Gastrocnemius medialis (tissue), 4 donors: ENCODE results near the gene SPACA4. TPM values are rescaled to one million over a fixed set of nuclear protein-coding genes. Genes with fewer than 3 reads are reported as not detected.

Source experiments
- ATAC-seq, 2 donors: fragments of 150-250 bp; one replicate each; pipeline ENCODE4 v1.9.1; 2016
- DNase-seq, 2 donors: peaks; one replicate each; pipeline ENCODE4 v3.0.0-alpha.2; 2019
- H3K27ac ChIP-seq, 4 donors: fragments of 200-600 bp; sonication (generic); 1 replicate in 1 of 4; 2 replicates in 3 of 4; pipeline ENCODE4 v1.5.1; 2016 to 2018; ENCODE audit warnings: mild to moderate bottlenecking in 2 of 4, moderate library complexity in 1 of 4
- H3K27me3 ChIP-seq, 3 donors: fragments of 200-600 bp; sonication (generic) in 2 of 3; 1 replicate in 1 of 3; 2 replicates in 2 of 3; pipeline versions ENCODE4 v1.5.1 to v1.6.0; 2016 to 2019; ENCODE audit warnings: mild to moderate bottlenecking in 1 of 3, moderate library complexity in 1 of 3
- H3K36me3 ChIP-seq, 2 donors: fragments of 200-600 bp; sonication (generic) in 1 of 2; one replicate each; pipeline ENCODE4 v1.5.1; 2017 to 2018
- H3K4me1 ChIP-seq, 2 donors: fragments of 200-600 bp; sonication (generic) in 1 of 2; one replicate each; pipeline ENCODE4 v1.5.1; 2016 to 2017; ENCODE audit warnings: mild to moderate bottlenecking in 2 of 2
- H3K4me3 ChIP-seq, 4 donors: fragments of 200-600 bp; sonication (generic) in 3 of 4; 1 replicate in 1 of 4; 2 replicates in 3 of 4; pipeline ENCODE4 v1.5.1; 2016 to 2019; ENCODE audit warnings: mild to moderate bottlenecking in 2 of 4
- H3K9me3 ChIP-seq, 3 donors: fragments of 200-600 bp; sonication (generic) in 2 of 3; 1 replicate in 1 of 3; 2 replicates in 2 of 3; pipeline ENCODE4 v1.5.1; 2016 to 2019
- CTCF ChIP-seq, 5 experiments: fragments of 450-650 bp in 3 of 5; fragments of 200-600 bp in 2 of 5; sonication (generic) in 2 of 5; IDR thresholded peaks in 4 of 5; conservative IDR thresholded peaks in 1 of 5; 1 replicate in 4 of 5; 2 replicates in 1 of 5; pipeline ENCODE4 v1.5.1; 2016 to 2019; ENCODE audit warnings: antibody characterized with exemption in 5 of 5, mild to moderate bottlenecking in 3 of 5, moderate library complexity in 3 of 5
- POLR2A ChIP-seq, 2 donors: fragments of 450-650 bp; IDR thresholded peaks; one replicate each; pipeline ENCODE4 v1.6.1; 2017; ENCODE audit warnings: antibody characterized with exemption in 2 of 2, mild to moderate bottlenecking in 2 of 2, moderate library complexity in 2 of 2
- in situ Hi-C, 4 donors: fragments of 200-750 bp; cut with MboI; loops; one replicate each; pipeline versions ENCODE4 v1.15.0 to v1.8.0; 2017; ENCODE audit warnings: low sequenced_read_pairs in 4 of 4
- intact Hi-C: fragments of 100-400 bp; cut with DNase I; formaldehyde crosslinking; loops from one replicate; pipeline ENCODE4 v1.15.1; 2023; ENCODE audit warnings: low total_unique reads
- total RNA-seq, 4 donors: library from RNA; depleted of rRNA; stranded (reverse); fragments of >200 nt; gene quantifications; one replicate each; pipeline versions ENCODE4 v1.1.0 to v1.2.3, GENCODE V29; 2016

Gene SPACA4
- total RNA-seq, 4 donors from 2014 or later = not detected

GRCh38 chr19:48624791-48625723 is 18.5 kb downstream of the SPACA4 start:
- no peaks in the 10 kb centered on the region for H3K27me3 ChIP-seq
- in situ Hi-C loops = loop anchor here in 1 of 4 donors (25.0 kb wide), 1 partner anchor 112 kb away; the partner anchor contains the start of genes IZUMO1 and RASIP1
- no peak for TF ChIP-seq CTCF (IDR thresholded peaks at IDR 0.05 in 4 of 5, conservative IDR thresholded peaks at IDR 0.05 in 1 of 5)
- no peak for TF ChIP-seq POLR2A (IDR thresholded peaks at IDR 0.05)
- H3K9me3 ChIP-seq = no peaks in the 10 kb centered on the region
- peak overlapping the region; percentile 55 to 75 (median 72) for H3K4me3 ChIP-seq
- peaks cover 0 to 4% of the 10 kb centered on the region in 2 donors for H3K36me3 ChIP-seq
- no peak for DNase-seq
- no peak for ATAC-seq
- peak overlapping the region; percentile 90 to 99 (median 94) for H3K27ac ChIP-seq
- intact Hi-C loops = no loop called here
- peaks cover 19 to 29% of the 10 kb centered on the region in 2 donors for H3K4me1 ChIP-seq

DNA sequence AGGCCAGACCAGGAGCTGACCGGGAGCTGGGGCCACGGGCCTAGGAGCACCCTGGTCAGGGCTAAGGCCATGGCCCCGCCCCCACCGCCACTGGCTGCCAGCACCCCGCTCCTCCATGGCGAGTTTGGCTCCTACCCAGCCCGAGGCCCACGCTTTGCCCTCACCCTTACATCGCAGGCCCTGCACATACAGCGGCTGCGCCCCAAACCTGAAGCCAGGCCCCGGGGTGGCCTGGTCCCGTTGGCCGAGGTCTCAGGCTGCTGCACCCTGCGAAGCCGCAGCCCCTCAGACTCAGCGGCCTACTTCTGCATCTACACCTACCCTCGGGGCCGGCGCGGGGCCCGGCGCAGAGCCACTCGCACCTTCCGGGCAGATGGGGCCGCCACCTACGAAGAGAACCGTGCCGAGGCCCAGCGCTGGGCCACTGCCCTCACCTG is 19.4 kb downstream of the SPACA4 start:
- no peak for TF ChIP-seq POLR2A (IDR thresholded peaks at IDR 0.05)
- no peak for TF ChIP-seq CTCF (IDR thresholded peaks at IDR 0.05 in 4 of 5, conservative IDR thresholded peaks at IDR 0.05 in 1 of 5)
- intact Hi-C loops = no loop called here
- peaks cover 0 to 4% of the 10 kb centered on the region in 2 donors for H3K36me3 ChIP-seq
- no peaks in the 10 kb centered on the region for H3K27me3 ChIP-seq
- H3K4me1 ChIP-seq = peaks cover 26 to 34% of the 10 kb centered on the region in 2 donors
- in situ Hi-C loops = loop anchor here in 1 of 4 donors (25.0 kb wide), 1 partner anchor 111 kb away; the partner anchor contains the start of genes IZUMO1 and RASIP1
- ATAC-seq = no peak
- H3K27ac ChIP-seq = peak overlapping the region in 3 of 4 donors; percentile 90 to 99 (median 94)
- H3K9me3 ChIP-seq = no peaks in the 10 kb centered on the region
- DNase-seq = no peak
- H3K4me3 ChIP-seq = no peak overlapping the region

GRCh38 chr19:48627201-48627864 is 20.8 kb downstream of the SPACA4 start:
- Histone ChIP-seq H3K27me3 (no peaks in the 10 kb centered on the region), H3K36me3 (peaks cover 0 to 4% of the 10 kb centered on the region in 2 donors), H3K27ac (peak overlapping the region in 1 of 4 donors; percentile 100), H3K9me3 (no peaks in the 10 kb centered on the region), H3K4me1 (peaks cover 41 to 49% of the 10 kb centered on the region in 2 donors), H3K4me3 (no peak overlapping the region)
- DNase-seq (no peak), ATAC-seq (no peak)
- in situ Hi-C loops (loop anchor here in 1 of 4 donors (25.0 kb wide), 1 partner anchor 110 kb away; the partner anchor contains the start of genes IZUMO1 and RASIP1), intact Hi-C loops (no loop called here)
- TF ChIP-seq CTCF (IDR thresholded peaks at IDR 0.05 in 4 of 5, conservative IDR thresholded peaks at IDR 0.05 in 1 of 5) = no peak
- no peak for TF ChIP-seq POLR2A (IDR thresholded peaks at IDR 0.05)

GRCh38 chr19:48627865-48628314 is 21.3 kb downstream of the SPACA4 start:
- TF ChIP-seq POLR2A (IDR thresholded peaks at IDR 0.05) (no peak), CTCF (IDR thresholded peaks at IDR 0.05 in 4 of 5, conservative IDR thresholded peaks at IDR 0.05 in 1 of 5) (no peak)
- H3K9me3 ChIP-seq = no peaks in the 10 kb centered on the region

More at GRCh38 chr19:48627865-48628314, 21.3 kb downstream of the SPACA4 start:
- intact Hi-C loops = no loop called here
- Histone ChIP-seq H3K27me3 (no peaks in the 10 kb centered on the region), H3K4me1 (peaks cover 46 to 54% of the 10 kb centered on the region in 2 donors), H3K4me3 (no peak overlapping the region), H3K36me3 (peaks cover 0 to 4% of the 10 kb centered on the region in 2 donors), H3K27ac (peak overlapping the region in 1 of 4 donors; percentile 100)
- DNase-seq (no peak), ATAC-seq (no peak)
- in situ Hi-C loops = loop anchor here in 1 of 4 donors (25.0 kb wide), 1 partner anchor 109 kb away; the partner anchor contains the start of genes IZUMO1 and RASIP1
